Loucy (cell line): Measurements from ENCODE around the gene BMPR1B.
"Not testable (repeated sequence)": the region's sequence is repeated elsewhere in the genome, so short reads cannot be mapped to it uniquely, and the experiment has no call there.

Source experiments
- H2AFZ ChIP-seq: fragments of 200-600 bp; sonication (generic); 2 replicates; pipeline ENCODE4 v1.6.0; 2016; ENCODE audit warnings: antibody characterized with exemption, mild to moderate bottlenecking, low read length, moderate library complexity
- H3F3A ChIP-seq: fragments of 200-600 bp; 2 replicates; pipeline ENCODE4 v1.6.0; 2016; ENCODE audit warnings: antibody characterized with exemption, low read depth, mild to moderate bottlenecking
- H3K27me3 ChIP-seq: fragments of 200-600 bp; sonication (generic); 2 replicates; pipeline ENCODE4 v1.6.1; 2014; ENCODE audit warnings: low read length, mild to moderate bottlenecking; ENCODE audit not compliant: insufficient read depth, poor library complexity, severe bottlenecking
- H3K36me3 ChIP-seq: fragments of 200-600 bp; sonication (generic); 2 replicates; pipeline ENCODE4 v1.6.1; 2016; ENCODE audit warnings: low read length; ENCODE audit not compliant: insufficient read depth
- H3K4me1 ChIP-seq: fragments of 200-600 bp; sonication (generic); 2 replicates; pipeline ENCODE4 v1.5.1; 2014; ENCODE audit warnings: low read length, mild to moderate bottlenecking; ENCODE audit not compliant: insufficient read depth, poor library complexity, severe bottlenecking
- H3K4me2 ChIP-seq: fragments of 200-600 bp; sonication (generic); 2 replicates; pipeline ENCODE4 v1.6.0; 2014; ENCODE audit warnings: antibody characterized with exemption, low read length, low read depth, mild to moderate bottlenecking; ENCODE audit not compliant: poor library complexity, severe bottlenecking
- H3K4me3 ChIP-seq: fragments of 200-600 bp; sonication (generic); 2 replicates; pipeline ENCODE4 v1.5.1; 2014; ENCODE audit warnings: low read length, mild to moderate bottlenecking, mixed read lengths; ENCODE audit not compliant: poor library complexity, severe bottlenecking
- H3K79me2 ChIP-seq: fragments of 200-600 bp; sonication (generic); 2 replicates; pipeline ENCODE4 v1.6.1; 2014; ENCODE audit warnings: low read length; ENCODE audit not compliant: insufficient read depth
- H3K9ac ChIP-seq: fragments of 200-600 bp; sonication (generic); 2 replicates; pipeline ENCODE4 v1.6.0; 2014; ENCODE audit warnings: mild to moderate bottlenecking, low read depth, low read length, moderate library complexity; ENCODE audit not compliant: poor library complexity, severe bottlenecking
- H3K9me2 ChIP-seq: fragments of 200-600 bp; sonication (generic); replicated peaks from 2 replicates; pipeline ENCODE4 v1.6.1; 2016; ENCODE audit warnings: low read depth, low read length, mixed read lengths
- H3K9me3 ChIP-seq: fragments of 200-600 bp; sonication (generic); 2 replicates; pipeline ENCODE4 v1.6.1; 2014; ENCODE audit warnings: mild to moderate bottlenecking, antibody characterized with exemption, low read length, low read depth; ENCODE audit not compliant: insufficient read depth
- H4K20me1 ChIP-seq: fragments of 200-600 bp; sonication (generic); 2 replicates; pipeline ENCODE4 v1.6.0; 2014; ENCODE audit warnings: antibody characterized with exemption, low read length, mild to moderate bottlenecking; ENCODE audit not compliant: insufficient read depth, poor library complexity, severe bottlenecking
- CTCF ChIP-seq: fragments of 200-600 bp; sonication (generic); conservative IDR thresholded peaks from 2 replicates; pipeline ENCODE4 v1.5.1; 2014; ENCODE audit warnings: mild to moderate bottlenecking, antibody characterized with exemption, low read length
- EZH2phosphoT487 ChIP-seq: fragments of 200-600 bp; IDR thresholded peaks from 2 replicates; pipeline ENCODE4 v1.6.1; 2018; ENCODE audit warnings: antibody characterized with exemption, mild to moderate bottlenecking, moderate library complexity, borderline replicate concordance

BMPR1B gene

GRCh38 chr4:94833394-94833793 is 75.6 kb downstream of the BMPR1B start:
- H3K4me1 ChIP-seq, result no peaks in the 10 kb centered on the region
- H3K9me3 ChIP-seq, result no peaks in the 10 kb centered on the region
- no peak overlapping the region for H3K4me2 ChIP-seq
- no peaks in the 10 kb centered on the region for H4K20me1 ChIP-seq
- no peaks in the 10 kb centered on the region for H3K27me3 ChIP-seq
- H3K4me3 ChIP-seq, result no peak overlapping the region
- H2AFZ ChIP-seq, result no peak overlapping the region
- H3K79me2 ChIP-seq, result no peaks in the 10 kb centered on the region
- H3K36me3 ChIP-seq, result no peaks in the 10 kb centered on the region
- no peaks in the 10 kb centered on the region for H3K9me2 ChIP-seq
- TF ChIP-seq CTCF (no peak), EZH2phosphoT487 (no peak)
- no peaks in the 10 kb centered on the region for H3F3A ChIP-seq
- no peak overlapping the region for H3K9ac ChIP-seq

GRCh38 chr4:94834501-94834900 is 76.7 kb downstream of the BMPR1B start:
- Histone ChIP-seq H3K36me3 (no peaks in the 10 kb centered on the region), H3K4me2 (no peak overlapping the region), H3K9me2 (no peaks in the 10 kb centered on the region), H3F3A (no peaks in the 10 kb centered on the region), H3K27me3 (no peaks in the 10 kb centered on the region), H4K20me1 (no peaks in the 10 kb centered on the region), H3K4me1 (no peaks in the 10 kb centered on the region), H3K9me3 (no peaks in the 10 kb centered on the region), H3K9ac (no peak overlapping the region), H2AFZ (no peak overlapping the region), H3K79me2 (no peaks in the 10 kb centered on the region), H3K4me3 (no peak overlapping the region)
- no peak for TF ChIP-seq EZH2phosphoT487
- TF ChIP-seq CTCF, result no peak

- H3K4me3 ChIP-seq, H2AFZ ChIP-seq: not testable (repeated sequence)
Measured at GRCh38 chr4:94841166-94841863, 83.6 kb downstream of the BMPR1B start.

GRCh38 chr4:94841864-94842221 is 84.1 kb downstream of the BMPR1B start:
- Histone ChIP-seq H3K4me3 (no peak overlapping the region), H4K20me1 (no peaks in the 10 kb centered on the region), H3K27me3 (no peaks in the 10 kb centered on the region), H3K36me3 (no peaks in the 10 kb centered on the region), H3K9me2 (no peaks in the 10 kb centered on the region), H3K4me2 (no peak overlapping the region), H3K79me2 (no peaks in the 10 kb centered on the region), H3K4me1 (no peaks in the 10 kb centered on the region), H3F3A (no peaks in the 10 kb centered on the region), H2AFZ (no peak overlapping the region), H3K9ac (no peak overlapping the region), H3K9me3 (no peaks in the 10 kb centered on the region)
- TF ChIP-seq CTCF, result no peak
- no peak for TF ChIP-seq EZH2phosphoT487

More at GRCh38 chr4:94841166-94841863, 83.6 kb downstream of the BMPR1B start:
- not testable (repeated sequence) for H3K9ac ChIP-seq, H3K4me2 ChIP-seq, H3K9me3 ChIP-seq, H3K4me1 ChIP-seq, H4K20me1 ChIP-seq, H3K9me2 ChIP-seq, H3K79me2 ChIP-seq, H3K36me3 ChIP-seq, H3F3A ChIP-seq, H3K27me3 ChIP-seq
